ENCODE data around the gene HDDC3. TPM values are rescaled to one million over a fixed set of nuclear protein-coding genes. Genes with fewer than 3 reads are reported as not detected.
"Not testable (repeated sequence)": the region's sequence is repeated elsewhere in the genome, so short reads cannot be mapped to it uniquely, and the experiment has no call there.

HDDC3 gene
- total and polyA plus RNA-seq, 3 donors from 2014 or later: 12.1 to 18.3 (median 16.7) TPM

GRCh38 chr15:90912770-90913075, 19.6 kb downstream of the HDDC3 start:
- Histone ChIP-seq H3K27me3 (no peaks in the 10 kb centered on the region), H3K36me3 (ENCODE audit: low read depth, missing control alignments) (no peaks in the 10 kb centered on the region), H3K27ac (no peak overlapping the region), H3K4me1 (peaks cover under 1% of the 10 kb centered on the region), H3K4me3 (no peak overlapping the region), H3K9me3 (no peaks in the 10 kb centered on the region)
- TF ChIP-seq POLR2A (IDR thresholded peaks at IDR 0.05): no peak
- intact Hi-C loops (cut with DNase I; ENCODE audit: low total_unique reads): no loop called here
- WGBS, 2 donors: 95 to 97% methylated on average over 7 of the region's 7 CpGs
- DNase-seq: no peak

- Histone ChIP-seq H3K27me3 (no peaks in the 10 kb centered on the region), H3K9me3 (no peaks in the 10 kb centered on the region), H3K27ac (no peak overlapping the region), H3K4me3 (no peak overlapping the region), H3K36me3 (ENCODE audit: low read depth, missing control alignments) (no peaks in the 10 kb centered on the region), H3K4me1 (peaks cover 6% of the 10 kb centered on the region)
- intact Hi-C loops (cut with DNase I; ENCODE audit: low total_unique reads): no loop called here
- no peak for DNase-seq
- WGBS, 2 donors: 87 to 91% methylated on average over 28 to 30 of the region's 30 CpGs
- TF ChIP-seq CTCF (IDR thresholded peaks at IDR 0.05) (no peak), POLR2A (IDR thresholded peaks at IDR 0.05) (no peak)
These were observed 20.2 kb downstream of the HDDC3 start for GRCh38 chr15:90911906-90912769.

- H3K36me3 ChIP-seq (ENCODE audit: low read depth, missing control alignments): no peaks in the 10 kb centered on the region
- intact Hi-C loops (cut with DNase I; ENCODE audit: low total_unique reads): no loop called here
- H3K4me3 ChIP-seq: no peak overlapping the region
- TF ChIP-seq CTCF (IDR thresholded peaks at IDR 0.05) (no peak), POLR2A (IDR thresholded peaks at IDR 0.05) (no peak)
- WGBS, 2 donors: 90 to 95% methylated on average over 4 to 19 of the region's 19 CpGs
- no peaks in the 10 kb centered on the region for H3K27me3 ChIP-seq
- peaks cover 9% of the 10 kb centered on the region for H3K4me1 ChIP-seq
- no peak overlapping the region for H3K27ac ChIP-seq
- no peaks in the 10 kb centered on the region for H3K9me3 ChIP-seq
- no peak for DNase-seq
These were observed 21.1 kb downstream of the HDDC3 start for GRCh38 chr15:90911302-90911623.

GRCh38 chr15:90910441-90911301, 21.7 kb downstream of the HDDC3 start:
- no peak for TF ChIP-seq POLR2A (IDR thresholded peaks at IDR 0.05)
- no peak for TF ChIP-seq CTCF (IDR thresholded peaks at IDR 0.05)
- no peak overlapping the region for H3K4me3 ChIP-seq
- 97 to 99% methylated on average over 15 to 24 of the region's 24 CpGs for WGBS, 2 donors
- H3K9me3 ChIP-seq: no peaks in the 10 kb centered on the region
- no peak for DNase-seq
- peaks cover 9% of the 10 kb centered on the region for H3K4me1 ChIP-seq
- H3K36me3 ChIP-seq (ENCODE audit: low read depth, missing control alignments): no peaks in the 10 kb centered on the region
- H3K27ac ChIP-seq: no peak overlapping the region
- intact Hi-C loops (cut with DNase I; ENCODE audit: low total_unique reads): no loop called here
- no peaks in the 10 kb centered on the region for H3K27me3 ChIP-seq

GRCh38 chr15:90909976-90910375, 22.4 kb downstream of the HDDC3 start:
- no peaks in the 10 kb centered on the region for H3K9me3 ChIP-seq
- TF ChIP-seq POLR2A (IDR thresholded peaks at IDR 0.05) (no peak), CTCF (IDR thresholded peaks at IDR 0.05) (no peak)
- intact Hi-C loops (cut with DNase I; ENCODE audit: low total_unique reads): no loop called here

GRCh38 chr15:90909449-90909848, 22.9 kb downstream of the HDDC3 start:
- 90 to 92% methylated on average over 11 of the region's 11 CpGs for WGBS, 2 donors
- not testable (repeated sequence) for DNase-seq; H3K36me3 ChIP-seq (ENCODE audit: low read depth, missing control alignments)

More at GRCh38 chr15:90909976-90910375, 22.4 kb downstream of the HDDC3 start:
- no peak overlapping the region for H3K27ac ChIP-seq
- H3K27me3 ChIP-seq: no peaks in the 10 kb centered on the region
- DNase-seq: no peak
- H3K4me1 ChIP-seq: peaks cover 9% of the 10 kb centered on the region
- 96 to 97% methylated on average over 4 to 8 of the region's 8 CpGs for WGBS, 2 donors
- H3K4me3 ChIP-seq: no peak overlapping the region
- no peaks in the 10 kb centered on the region for H3K36me3 ChIP-seq (ENCODE audit: low read depth, missing control alignments)

More at GRCh38 chr15:90909449-90909848, 22.9 kb downstream of the HDDC3 start:
- intact Hi-C loops (cut with DNase I; ENCODE audit: low total_unique reads); H3K9me3 ChIP-seq; H3K4me3 ChIP-seq; H3K27me3 ChIP-seq; H3K27ac ChIP-seq; H3K4me1 ChIP-seq: not testable (repeated sequence)

Measured in testis (tissue), 3 donors.